ENCODE results near the gene AFF2.

Gene AFF2

DNA sequence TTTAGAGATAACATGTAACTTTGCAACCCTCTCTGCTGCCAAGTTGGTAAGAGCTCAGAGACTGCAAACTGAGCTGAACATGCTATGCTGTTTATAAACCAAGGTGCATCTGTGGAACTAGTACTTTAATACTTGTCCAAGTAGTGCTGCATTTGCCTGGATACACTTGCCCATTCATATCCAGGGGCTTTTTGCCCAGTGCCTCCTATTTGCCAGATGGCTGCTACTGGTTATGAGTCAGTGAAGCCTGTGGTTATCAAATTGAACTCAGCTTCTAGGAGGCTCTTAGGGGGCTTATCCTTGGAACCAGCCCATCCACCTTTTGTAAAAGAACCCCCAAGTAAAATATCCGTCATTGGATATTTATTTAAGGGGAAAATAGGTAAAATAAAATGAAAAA lies 79.6 kb downstream of the AFF2 start:
- H3K4me3 ChIP-seq (ENCODE audit: low read length): no peak overlapping the region
- WGBS (ENCODE audit: insufficient coverage, insufficient read length): no CpG with 5 or more reads among the region's 1 CpG
- no peaks in the 10 kb centered on the region for H3K36me3 ChIP-seq (ENCODE audit: control insufficient read depth, insufficient read depth, low read length)
- no peak overlapping the region for H3K27ac ChIP-seq (ENCODE audit: low read length)
- no peaks in the 10 kb centered on the region for H3K27me3 ChIP-seq (ENCODE audit: control insufficient read depth, insufficient read depth, low read length)
- H3K4me1 ChIP-seq (ENCODE audit: control insufficient read depth, insufficient read depth, low read length): no peaks in the 10 kb centered on the region
- no peaks in the 10 kb centered on the region for H3K9me3 ChIP-seq (ENCODE audit: control insufficient read depth, insufficient read depth, low read length)
- DNase-seq (ENCODE audit: low read depth, low spot score): no peak

DNA sequence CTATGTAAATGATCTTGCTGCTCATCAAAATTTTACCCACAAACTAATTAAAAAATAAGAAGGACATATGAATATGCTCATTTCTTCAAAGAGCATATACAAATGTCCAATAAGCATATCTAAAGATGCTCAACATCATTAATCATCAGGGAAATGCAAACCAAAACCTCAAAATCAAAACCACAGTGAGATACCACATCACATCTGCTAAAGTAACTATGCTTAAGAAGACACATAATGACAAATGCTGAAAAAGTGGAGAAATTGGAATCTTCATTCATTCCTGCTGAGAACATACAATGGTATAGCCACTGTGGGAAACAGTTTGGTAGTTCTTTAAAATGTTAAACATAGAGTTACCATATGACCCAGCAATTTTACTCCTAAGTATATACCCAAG lies 81.9 kb downstream of the AFF2 start:
- no peak overlapping the region for H3K27ac ChIP-seq (ENCODE audit: low read length)
- no peaks in the 10 kb centered on the region for H3K9me3 ChIP-seq (ENCODE audit: control insufficient read depth, insufficient read depth, low read length)
- H3K36me3 ChIP-seq (ENCODE audit: control insufficient read depth, insufficient read depth, low read length): no peaks in the 10 kb centered on the region
- H3K4me1 ChIP-seq (ENCODE audit: control insufficient read depth, insufficient read depth, low read length): no peaks in the 10 kb centered on the region
- H3K27me3 ChIP-seq (ENCODE audit: control insufficient read depth, insufficient read depth, low read length): no peaks in the 10 kb centered on the region
- H3K4me3 ChIP-seq (ENCODE audit: low read length): no peak overlapping the region
- no peak for DNase-seq (ENCODE audit: low read depth, low spot score)

DNA sequence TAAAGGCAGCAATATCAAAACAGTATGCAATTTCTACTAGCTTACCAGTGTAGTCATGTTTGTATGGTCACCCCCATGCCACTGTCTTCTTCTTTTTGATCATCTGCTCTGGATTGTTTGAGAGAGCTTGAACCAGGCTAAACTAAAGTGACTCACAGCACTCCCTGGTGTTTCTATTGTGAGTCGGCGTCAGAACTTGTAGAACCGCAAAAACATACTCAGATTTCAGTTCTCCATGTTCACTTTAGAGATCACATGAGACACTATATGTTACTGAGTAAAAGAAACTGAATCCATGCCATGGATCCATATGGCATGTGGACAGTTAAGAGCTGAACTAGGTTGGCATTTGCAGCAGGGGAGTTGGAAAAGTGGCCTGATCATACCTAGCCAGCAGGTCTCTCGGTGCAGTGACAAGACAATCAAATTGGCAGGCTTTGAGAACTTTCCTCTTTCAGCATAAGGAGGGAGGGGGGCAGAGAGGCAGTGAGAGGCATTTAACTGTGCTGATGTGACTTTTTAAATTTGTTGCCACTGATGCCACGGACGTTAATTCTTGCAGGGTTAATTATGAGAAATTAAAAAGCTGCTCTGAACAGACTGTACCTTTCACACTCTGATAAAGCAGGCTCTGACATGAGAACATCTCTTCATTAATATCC lies 88.4 kb downstream of the AFF2 start:
- DNase-seq (ENCODE audit: low read depth, low spot score): no peak
- no peak overlapping the region for H3K27ac ChIP-seq (ENCODE audit: low read length)
- no peaks in the 10 kb centered on the region for H3K4me1 ChIP-seq (ENCODE audit: control insufficient read depth, insufficient read depth, low read length)
- no peaks in the 10 kb centered on the region for H3K36me3 ChIP-seq (ENCODE audit: control insufficient read depth, insufficient read depth, low read length)
- H3K9me3 ChIP-seq (ENCODE audit: control insufficient read depth, insufficient read depth, low read length): no peaks in the 10 kb centered on the region
- no peak overlapping the region for H3K4me3 ChIP-seq (ENCODE audit: low read length)
- no peaks in the 10 kb centered on the region for H3K27me3 ChIP-seq (ENCODE audit: control insufficient read depth, insufficient read depth, low read length)
- no CpG with 5 or more reads among the region's 6 CpGs for WGBS (ENCODE audit: insufficient coverage, insufficient read length)

DNA sequence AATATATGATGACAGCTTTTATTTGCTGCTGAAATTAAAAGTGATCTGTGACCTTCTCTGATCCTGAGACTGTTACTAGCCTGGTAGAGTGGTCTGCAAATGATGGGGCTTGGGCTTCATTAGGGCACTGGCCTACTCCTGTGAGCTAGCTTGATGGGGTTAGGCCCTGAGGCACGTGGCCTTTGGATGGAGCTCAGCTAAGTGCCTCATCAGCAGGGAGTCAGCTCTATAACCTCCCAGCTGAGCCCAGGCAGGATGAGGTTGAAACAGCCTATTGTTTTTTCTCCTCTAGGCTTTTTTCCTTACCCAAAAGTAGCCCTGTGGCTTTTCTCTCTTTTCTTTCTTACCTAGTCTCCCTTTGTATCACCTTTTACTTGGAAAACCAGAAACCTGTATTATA lies 92.2 kb downstream of the AFF2 start:
- no peak overlapping the region for H3K4me3 ChIP-seq (ENCODE audit: low read length)
- no peak overlapping the region for H3K27ac ChIP-seq (ENCODE audit: low read length)
- H3K4me1 ChIP-seq (ENCODE audit: control insufficient read depth, insufficient read depth, low read length): no peaks in the 10 kb centered on the region
- no peaks in the 10 kb centered on the region for H3K36me3 ChIP-seq (ENCODE audit: control insufficient read depth, insufficient read depth, low read length)
- no CpG with 5 or more reads among the region's 1 CpG for WGBS (ENCODE audit: insufficient coverage, insufficient read length)
- DNase-seq (ENCODE audit: low read depth, low spot score): no peak
- no peaks in the 10 kb centered on the region for H3K27me3 ChIP-seq (ENCODE audit: control insufficient read depth, insufficient read depth, low read length)
- H3K9me3 ChIP-seq (ENCODE audit: control insufficient read depth, insufficient read depth, low read length): no peaks in the 10 kb centered on the region

DNA sequence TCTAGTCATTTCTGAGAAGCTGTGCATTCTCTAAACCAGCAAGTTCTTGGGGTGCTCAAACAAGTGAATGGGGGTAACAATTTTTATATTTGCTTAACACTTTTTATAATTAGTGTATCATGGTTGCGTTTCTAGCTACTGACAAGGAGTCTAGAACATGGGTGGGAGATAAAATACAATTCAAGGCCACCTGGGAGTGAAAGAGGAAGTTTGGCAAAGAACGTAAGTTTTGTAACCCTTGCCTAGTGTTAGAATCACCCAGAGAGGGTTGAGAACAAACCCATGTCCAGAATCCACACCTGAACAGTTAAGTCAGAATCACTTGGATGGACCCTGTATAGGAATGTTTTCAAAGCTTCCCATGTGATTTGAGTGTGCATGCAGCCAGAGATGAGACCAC lies 92.7 kb downstream of the AFF2 start:
- no peak for DNase-seq (ENCODE audit: low read depth, low spot score)
- no peaks in the 10 kb centered on the region for H3K9me3 ChIP-seq (ENCODE audit: control insufficient read depth, insufficient read depth, low read length)
- no CpG with 5 or more reads among the region's 2 CpGs for WGBS (ENCODE audit: insufficient coverage, insufficient read length)
- H3K4me3 ChIP-seq (ENCODE audit: low read length): no peak overlapping the region
- no peaks in the 10 kb centered on the region for H3K27me3 ChIP-seq (ENCODE audit: control insufficient read depth, insufficient read depth, low read length)
- no peaks in the 10 kb centered on the region for H3K36me3 ChIP-seq (ENCODE audit: control insufficient read depth, insufficient read depth, low read length)
- H3K27ac ChIP-seq (ENCODE audit: low read length): no peak overlapping the region
- H3K4me1 ChIP-seq (ENCODE audit: control insufficient read depth, insufficient read depth, low read length): no peaks in the 10 kb centered on the region

DNA sequence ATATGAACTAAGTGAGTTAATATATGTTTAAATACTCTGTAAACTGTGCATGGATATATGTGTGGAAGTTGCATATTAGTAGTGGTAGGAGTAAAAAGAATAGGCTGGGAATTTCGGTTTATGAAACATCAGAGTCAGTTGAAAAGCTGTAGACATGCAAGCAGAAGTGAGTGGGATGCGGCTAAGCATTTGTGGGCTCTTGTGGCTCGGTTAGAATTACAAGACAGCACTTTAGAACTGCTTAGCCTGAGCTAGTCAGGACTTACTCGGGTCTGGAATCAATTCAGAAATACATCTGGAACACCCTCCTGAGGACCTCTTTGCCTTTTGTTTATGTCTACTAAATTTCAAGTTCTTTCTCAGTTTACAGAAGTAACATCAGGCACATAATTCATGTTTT lies 93.6 kb downstream of the AFF2 start:
- H3K36me3 ChIP-seq (ENCODE audit: control insufficient read depth, insufficient read depth, low read length): no peaks in the 10 kb centered on the region
- H3K27ac ChIP-seq (ENCODE audit: low read length): no peak overlapping the region
- H3K27me3 ChIP-seq (ENCODE audit: control insufficient read depth, insufficient read depth, low read length): no peaks in the 10 kb centered on the region
- no peak for DNase-seq (ENCODE audit: low read depth, low spot score)
- no peaks in the 10 kb centered on the region for H3K4me1 ChIP-seq (ENCODE audit: control insufficient read depth, insufficient read depth, low read length)
- H3K4me3 ChIP-seq (ENCODE audit: low read length): no peak overlapping the region
- H3K9me3 ChIP-seq (ENCODE audit: control insufficient read depth, insufficient read depth, low read length): no peaks in the 10 kb centered on the region
- WGBS (ENCODE audit: insufficient coverage, insufficient read length): no CpG with 5 or more reads among the region's 4 CpGs

DNA sequence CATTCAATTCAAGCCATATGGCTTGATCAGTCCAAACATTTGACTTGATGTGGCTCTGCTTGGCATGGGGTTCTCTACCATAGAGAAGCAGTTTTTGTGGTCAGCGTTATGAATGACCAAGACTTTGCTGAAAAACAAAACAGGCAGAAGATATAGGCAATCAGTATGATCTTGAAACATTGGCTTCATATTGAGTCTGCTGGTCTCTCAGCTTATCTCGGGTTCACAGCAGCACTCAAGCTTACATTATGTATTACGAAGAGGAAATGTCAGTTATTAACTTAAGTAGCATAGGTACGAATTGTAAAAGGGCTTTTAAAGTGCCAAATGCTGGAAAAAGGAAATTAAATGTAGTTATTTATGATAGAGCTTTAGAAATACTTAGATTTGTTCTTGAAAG lies 99.0 kb downstream of the AFF2 start:
- WGBS (ENCODE audit: insufficient coverage, insufficient read length): no CpG with 5 or more reads among the region's 4 CpGs
- no peak for DNase-seq (ENCODE audit: low read depth, low spot score)
- Histone ChIP-seq H3K27ac (ENCODE audit: low read length) (no peak overlapping the region), H3K36me3 (ENCODE audit: control insufficient read depth, insufficient read depth, low read length) (no peaks in the 10 kb centered on the region), H3K4me3 (ENCODE audit: low read length) (no peak overlapping the region), H3K27me3 (ENCODE audit: control insufficient read depth, insufficient read depth, low read length) (no peaks in the 10 kb centered on the region), H3K4me1 (ENCODE audit: control insufficient read depth, insufficient read depth, low read length) (no peaks in the 10 kb centered on the region), H3K9me3 (ENCODE audit: control insufficient read depth, insufficient read depth, low read length) (no peaks in the 10 kb centered on the region)

DNA sequence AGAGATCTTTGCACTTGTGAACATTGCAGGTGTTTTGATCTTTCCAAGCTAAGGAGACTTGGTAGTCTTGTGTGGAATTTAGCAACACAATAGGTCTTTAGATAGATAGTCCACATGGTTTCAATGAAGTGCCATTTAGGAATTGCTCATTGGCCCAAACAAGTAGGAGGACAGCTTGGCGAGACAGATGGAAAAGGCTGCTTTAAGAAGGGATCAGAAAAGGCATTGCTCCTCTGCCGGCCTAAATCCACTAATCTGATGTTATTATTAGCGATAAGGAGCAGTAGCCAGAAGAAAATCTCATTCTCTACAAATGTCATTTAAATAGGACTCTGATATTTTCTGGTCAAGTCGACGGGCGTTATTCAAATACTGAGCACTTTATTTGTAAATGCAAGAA lies 99.7 kb downstream of the AFF2 start:
- DNase-seq (ENCODE audit: low read depth, low spot score): no peak
- no peaks in the 10 kb centered on the region for H3K9me3 ChIP-seq (ENCODE audit: control insufficient read depth, insufficient read depth, low read length)
- WGBS (ENCODE audit: insufficient coverage, insufficient read length): no CpG with 5 or more reads among the region's 6 CpGs

DNA sequence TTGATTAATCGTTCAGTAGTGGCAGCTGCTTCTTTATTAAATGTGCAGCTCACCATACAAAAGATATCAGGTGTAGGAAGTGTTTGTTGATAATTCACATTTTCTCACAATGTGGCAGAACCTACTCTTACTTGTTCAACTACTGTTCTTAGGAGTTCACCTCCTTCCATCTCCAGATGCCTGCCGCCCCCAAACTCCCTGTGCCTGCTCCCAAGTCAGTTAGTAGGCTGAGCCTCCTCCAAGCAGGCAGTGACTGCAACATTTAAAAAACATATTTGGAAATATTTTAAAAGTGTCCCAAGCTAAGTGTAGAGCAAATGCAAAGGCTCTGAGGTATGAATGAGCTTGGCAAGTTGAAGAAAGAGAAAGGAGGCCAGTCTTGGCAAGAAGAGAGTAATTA lies 100.2 kb downstream of the AFF2 start:
- no CpG with 5 or more reads among the region's 2 CpGs for whole genome bisulfite sequencing (ENCODE audit: insufficient coverage, insufficient read length)
- H3K9me3 ChIP-seq (ENCODE audit: control insufficient read depth, insufficient read depth, low read length): no peaks in the 10 kb centered on the region
- DNase-seq (ENCODE audit: low read depth, low spot score): no peak
- no peaks in the 10 kb centered on the region for H3K36me3 ChIP-seq (ENCODE audit: control insufficient read depth, insufficient read depth, low read length)
- H3K27ac ChIP-seq (ENCODE audit: low read length): no peak overlapping the region
- H3K27me3 ChIP-seq (ENCODE audit: control insufficient read depth, insufficient read depth, low read length): no peaks in the 10 kb centered on the region
- H3K4me1 ChIP-seq (ENCODE audit: control insufficient read depth, insufficient read depth, low read length): no peaks in the 10 kb centered on the region
- no peak overlapping the region for H3K4me3 ChIP-seq (ENCODE audit: low read length)

More for the DNA sequence above, 99.7 kb downstream of the AFF2 start:
- Histone ChIP-seq H3K27ac (ENCODE audit: low read length) (no peak overlapping the region), H3K4me1 (ENCODE audit: control insufficient read depth, insufficient read depth, low read length) (no peaks in the 10 kb centered on the region), H3K27me3 (ENCODE audit: control insufficient read depth, insufficient read depth, low read length) (no peaks in the 10 kb centered on the region), H3K36me3 (ENCODE audit: control insufficient read depth, insufficient read depth, low read length) (no peaks in the 10 kb centered on the region), H3K4me3 (ENCODE audit: low read length) (no peak overlapping the region)

DNA sequence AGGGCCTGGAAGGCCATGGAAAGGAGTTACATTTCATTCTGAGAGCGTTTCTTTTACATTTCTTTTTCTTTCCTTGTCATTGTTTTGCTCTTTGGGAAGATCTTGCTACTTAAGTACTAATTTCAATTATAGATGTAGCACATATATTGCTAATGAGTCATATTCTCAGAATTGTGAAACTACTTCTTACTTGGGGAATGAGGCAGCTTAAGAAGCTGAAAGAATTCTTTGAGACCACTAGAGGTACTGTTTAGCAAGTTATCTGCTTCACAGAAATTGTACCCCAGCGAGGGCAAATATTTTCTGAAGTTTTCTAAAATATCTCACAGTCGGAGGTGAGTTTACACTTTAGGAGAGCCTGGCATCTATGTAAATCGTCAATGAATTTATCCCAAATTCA lies 100.6 kb downstream of the AFF2 start:
- Histone ChIP-seq H3K4me1 (ENCODE audit: control insufficient read depth, insufficient read depth, low read length) (no peaks in the 10 kb centered on the region), H3K4me3 (ENCODE audit: low read length) (no peak overlapping the region), H3K36me3 (ENCODE audit: control insufficient read depth, insufficient read depth, low read length) (no peaks in the 10 kb centered on the region), H3K9me3 (ENCODE audit: control insufficient read depth, insufficient read depth, low read length) (no peaks in the 10 kb centered on the region), H3K27ac (ENCODE audit: low read length) (no peak overlapping the region), H3K27me3 (ENCODE audit: control insufficient read depth, insufficient read depth, low read length) (no peaks in the 10 kb centered on the region)
- DNase-seq (ENCODE audit: low read depth, low spot score): no peak
- WGBS (ENCODE audit: insufficient coverage, insufficient read length): no CpG with 5 or more reads among the region's 4 CpGs

DNA sequence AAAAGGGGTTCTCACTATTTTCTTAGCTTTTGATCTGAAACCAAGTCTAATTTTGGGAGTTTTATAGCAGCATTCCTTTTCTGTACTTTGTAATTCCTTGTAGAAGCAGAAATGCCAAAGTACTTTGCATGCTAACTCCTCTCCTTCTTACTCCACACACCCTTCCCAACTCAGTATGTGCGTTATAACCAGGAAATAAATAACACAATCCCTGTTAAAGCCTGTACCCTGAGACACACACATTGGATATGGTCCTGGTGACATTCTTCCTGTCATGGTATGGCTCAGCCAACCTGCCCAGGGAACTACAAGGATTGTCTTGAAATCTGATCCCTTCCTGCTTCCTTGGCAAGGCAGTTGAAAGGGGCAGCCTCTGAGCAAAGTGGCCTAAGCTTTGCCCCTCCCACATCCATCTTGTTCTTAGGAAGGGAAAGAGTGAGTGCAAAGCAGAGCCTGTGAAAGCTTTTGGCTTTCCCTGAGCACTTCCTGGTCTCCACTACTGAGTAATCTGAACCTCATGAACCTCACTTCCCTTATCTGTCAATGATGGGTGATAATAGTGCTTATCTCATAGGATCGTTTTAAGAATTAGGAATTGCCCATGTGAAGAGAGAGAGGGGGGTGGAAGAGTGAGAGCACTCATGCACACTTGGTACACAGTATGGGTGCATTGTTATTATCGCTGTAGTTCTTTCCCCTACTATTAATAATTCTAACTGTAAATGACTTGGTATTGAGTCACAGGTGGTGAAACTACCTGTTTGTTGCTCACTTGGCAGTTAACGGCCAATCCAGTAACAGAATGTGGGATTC lies 109.3 kb downstream of the AFF2 start:
- H3K4me1 ChIP-seq (ENCODE audit: control insufficient read depth, insufficient read depth, low read length): peaks cover 1% of the 10 kb centered on the region; the same call in 1 of the 2 replicates
- H3K9me3 ChIP-seq (ENCODE audit: control insufficient read depth, insufficient read depth, low read length): no peaks in the 10 kb centered on the region
- DNase-seq (ENCODE audit: low read depth, low spot score): peak; percentile 18
- H3K36me3 ChIP-seq (ENCODE audit: control insufficient read depth, insufficient read depth, low read length): no peaks in the 10 kb centered on the region
- WGBS (ENCODE audit: insufficient coverage, insufficient read length): no CpG with 5 or more reads among the region's 4 CpGs
- no peak overlapping the region for H3K27ac ChIP-seq (ENCODE audit: low read length)
- H3K27me3 ChIP-seq (ENCODE audit: control insufficient read depth, insufficient read depth, low read length): no peaks in the 10 kb centered on the region
- no peak overlapping the region for H3K4me3 ChIP-seq (ENCODE audit: low read length)
